Stimulated activated effector memory CD8-positive, alpha-beta T cell treated with anti-CD3 and anti-CD28 coated beads, Interleukin-12 subunit alpha, Interleukin-12 subunit beta, amount 100 ng/mL, for 72 hours (primary cell): ENCODE results near the gene SYNE2.
"Not testable (repeated sequence)": the region's sequence is repeated elsewhere in the genome, so short reads cannot be mapped to it uniquely, and the experiment has no call there.

Source experiments
- ATAC-seq: fragments of 150-1000 bp; cut with Tn5 transposase; 2 replicates; pipeline ENCODE4 v1.10.0; 2021
- DNase-seq, 2 donors: peaks; one replicate each; pipeline ENCODE4 v3.0.0; 2021 to 2022; ENCODE audit warnings: low spot score in 2 of 2
- H3K27ac Mint-ChIP-seq: one replicate; pipeline ENCODE4 v1.8.0; 2022; ENCODE audit warnings: mild to moderate bottlenecking, mixed read lengths
- H3K36me3 Mint-ChIP-seq: one replicate; pipeline ENCODE4 v1.8.0; 2022; ENCODE audit warnings: mild to moderate bottlenecking, mixed read lengths
- H3K4me1 Mint-ChIP-seq: one replicate; pipeline ENCODE4 v1.8.0; 2022; ENCODE audit warnings: mixed read lengths
- H3K4me3 Mint-ChIP-seq: one replicate; pipeline ENCODE4 v1.8.0; 2022; ENCODE audit warnings: mild to moderate bottlenecking, mixed read lengths
- H3K9me3 Mint-ChIP-seq: one replicate; pipeline ENCODE4 v1.8.0; 2022; ENCODE audit warnings: mixed read lengths

SYNE2 gene

GRCh38 chr14:64158608-64159007 is 305.8 kb downstream of the SYNE2 start:
- no peaks in the 10 kb centered on the region for H3K9me3 Mint-ChIP-seq
- H3K36me3 Mint-ChIP-seq, result peaks cover 78% of the 10 kb centered on the region
- no peaks in the 10 kb centered on the region for H3K4me1 Mint-ChIP-seq
- ATAC-seq, result no peak
- no peak for DNase-seq
- peak overlapping the region; percentile 76 for H3K27ac Mint-ChIP-seq
- no peak overlapping the region for H3K4me3 Mint-ChIP-seq

DNA sequence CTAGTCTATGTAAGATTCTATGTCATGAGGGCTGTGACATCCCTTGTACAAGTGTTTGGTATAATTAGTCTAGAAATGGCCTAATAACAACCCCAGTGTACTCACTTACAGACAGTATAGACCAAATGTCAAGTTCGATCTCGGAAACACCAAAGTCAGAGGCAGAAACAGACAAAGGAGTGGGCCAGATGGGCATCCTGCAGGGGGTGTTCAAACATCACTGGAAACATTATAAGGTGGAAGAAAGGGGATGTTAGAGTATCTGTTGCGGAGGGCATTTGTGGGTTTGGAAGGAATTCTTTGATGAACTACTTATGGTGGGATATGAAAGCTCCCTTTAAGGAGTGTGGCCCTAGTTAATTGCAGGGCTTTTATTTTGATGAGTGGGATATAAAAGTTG is 306.8 kb downstream of the SYNE2 start:
- Mint-ChIP-seq H3K36me3 (peaks cover 76% of the 10 kb centered on the region), H3K4me1 (no peaks in the 10 kb centered on the region), H3K27ac (peak overlapping the region; percentile 76), H3K9me3 (no peaks in the 10 kb centered on the region), H3K4me3 (no peak overlapping the region)
- no peak for DNase-seq
- no peak for ATAC-seq

DNA sequence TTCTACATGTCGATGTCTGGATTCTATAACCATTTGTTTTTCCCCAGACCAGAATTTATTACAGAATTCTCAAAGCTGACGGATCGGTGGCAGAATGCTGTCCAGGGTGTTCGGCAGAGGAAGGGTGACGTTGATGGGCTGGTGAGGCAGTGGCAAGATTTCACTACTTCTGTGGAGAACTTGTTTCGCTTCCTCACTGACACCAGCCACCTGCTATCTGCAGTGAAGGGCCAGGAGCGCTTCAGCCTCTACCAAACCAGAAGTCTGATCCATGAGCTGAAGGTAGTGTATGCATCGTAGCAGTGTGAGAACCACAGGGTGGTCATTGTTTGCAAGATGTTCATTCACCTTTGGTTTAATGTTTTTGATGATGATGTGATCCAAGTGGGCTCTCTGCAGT is 317.4 kb downstream of the SYNE2 start:
- no peak for DNase-seq
- Mint-ChIP-seq H3K4me1 (no peaks in the 10 kb centered on the region), H3K9me3 (no peaks in the 10 kb centered on the region), H3K27ac (no peak overlapping the region), H3K36me3 (peaks cover 83% of the 10 kb centered on the region), H3K4me3 (no peak overlapping the region)
- no peak for ATAC-seq

GRCh38 chr14:64174922-64175782 is 322.3 kb downstream of the SYNE2 start:
- Mint-ChIP-seq H3K27ac (peak overlapping the region; percentile 1), H3K4me1 (peaks cover 13% of the 10 kb centered on the region), H3K4me3 (no peak overlapping the region), H3K9me3 (no peaks in the 10 kb centered on the region), H3K36me3 (peaks cover 85% of the 10 kb centered on the region)
- ATAC-seq (peak; percentile 63), DNase-seq (no peak)

DNA sequence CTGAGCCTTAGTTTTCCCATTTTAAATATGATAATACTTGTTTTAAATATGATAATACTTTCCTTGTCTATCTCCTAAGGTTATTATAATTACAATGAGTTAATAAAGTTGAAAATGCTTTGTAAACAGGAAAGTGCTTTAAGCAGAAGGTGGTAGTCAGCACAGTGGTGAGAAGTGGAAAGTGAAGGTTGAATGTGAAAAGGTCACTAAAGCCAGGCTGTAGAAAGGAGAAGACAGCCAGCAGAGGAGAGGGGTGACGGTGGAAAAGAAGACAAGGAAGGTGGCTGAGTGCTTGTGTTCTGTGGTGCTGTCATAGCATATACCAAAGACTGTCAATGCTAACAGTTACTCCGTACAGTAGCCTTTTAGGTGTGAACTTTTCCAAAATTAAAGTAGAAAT is 323.5 kb downstream of the SYNE2 start:
- peaks cover 13% of the 10 kb centered on the region for H3K4me1 Mint-ChIP-seq
- no peaks in the 10 kb centered on the region for H3K9me3 Mint-ChIP-seq
- no peak overlapping the region for H3K4me3 Mint-ChIP-seq
- H3K27ac Mint-ChIP-seq, result peak overlapping the region; percentile 12
- ATAC-seq (peak; percentile 51), DNase-seq (no peak)
- H3K36me3 Mint-ChIP-seq, result peaks cover 85% of the 10 kb centered on the region

DNA sequence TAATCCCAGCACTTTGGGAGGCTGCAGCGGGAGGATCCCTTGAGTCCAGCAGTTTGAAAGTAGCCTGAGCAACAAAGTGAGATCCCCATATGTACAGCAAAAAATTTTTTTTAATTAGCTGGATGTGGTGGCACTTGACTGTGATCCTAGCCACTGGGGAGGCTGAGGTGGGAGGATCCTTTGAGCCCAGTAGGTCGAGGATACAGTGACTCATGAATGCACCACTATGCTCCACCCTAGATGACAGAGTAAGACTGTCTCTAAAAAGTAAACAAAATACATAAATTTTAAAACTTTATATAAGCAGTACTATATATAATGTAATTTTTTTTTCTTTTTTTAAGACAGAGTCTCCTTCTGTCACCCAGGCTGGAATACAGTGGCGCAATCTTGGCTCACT is 326.0 kb downstream of the SYNE2 start:
- ATAC-seq, result peak; percentile 58
- no peak overlapping the region for H3K27ac Mint-ChIP-seq
- H3K4me3 Mint-ChIP-seq, result no peak overlapping the region
- H3K36me3 Mint-ChIP-seq, result peaks cover 75% of the 10 kb centered on the region
- H3K4me1 Mint-ChIP-seq, result peaks cover 13% of the 10 kb centered on the region
- H3K9me3 Mint-ChIP-seq, result no peaks in the 10 kb centered on the region
- no peak for DNase-seq

- not testable (repeated sequence) for H3K4me3 Mint-ChIP-seq, ATAC-seq, H3K27ac Mint-ChIP-seq, DNase-seq, H3K9me3 Mint-ChIP-seq, H3K4me1 Mint-ChIP-seq
- peaks cover 70% of the 10 kb centered on the region for H3K36me3 Mint-ChIP-seq
Observed at GRCh38 chr14:64182908-64183307, 330.1 kb downstream of the SYNE2 start.

GRCh38 chr14:64184103-64184729 is 331.4 kb downstream of the SYNE2 start:
- ATAC-seq (no peak), DNase-seq (no peak)
- peaks cover 69% of the 10 kb centered on the region for H3K36me3 Mint-ChIP-seq
- H3K4me1 Mint-ChIP-seq, result no peaks in the 10 kb centered on the region
- no peak overlapping the region for H3K4me3 Mint-ChIP-seq
- H3K27ac Mint-ChIP-seq, result peak overlapping the region; percentile 74
- no peaks in the 10 kb centered on the region for H3K9me3 Mint-ChIP-seq

- Mint-ChIP-seq H3K4me3 (no peak overlapping the region), H3K9me3 (no peaks in the 10 kb centered on the region), H3K36me3 (peaks cover 67% of the 10 kb centered on the region), H3K4me1 (no peaks in the 10 kb centered on the region), H3K27ac (peak overlapping the region; percentile 74)
- ATAC-seq (peak; percentile 19), DNase-seq (no peak)
Observed at GRCh38 chr14:64185184-64185583, 332.4 kb downstream of the SYNE2 start.

DNA sequence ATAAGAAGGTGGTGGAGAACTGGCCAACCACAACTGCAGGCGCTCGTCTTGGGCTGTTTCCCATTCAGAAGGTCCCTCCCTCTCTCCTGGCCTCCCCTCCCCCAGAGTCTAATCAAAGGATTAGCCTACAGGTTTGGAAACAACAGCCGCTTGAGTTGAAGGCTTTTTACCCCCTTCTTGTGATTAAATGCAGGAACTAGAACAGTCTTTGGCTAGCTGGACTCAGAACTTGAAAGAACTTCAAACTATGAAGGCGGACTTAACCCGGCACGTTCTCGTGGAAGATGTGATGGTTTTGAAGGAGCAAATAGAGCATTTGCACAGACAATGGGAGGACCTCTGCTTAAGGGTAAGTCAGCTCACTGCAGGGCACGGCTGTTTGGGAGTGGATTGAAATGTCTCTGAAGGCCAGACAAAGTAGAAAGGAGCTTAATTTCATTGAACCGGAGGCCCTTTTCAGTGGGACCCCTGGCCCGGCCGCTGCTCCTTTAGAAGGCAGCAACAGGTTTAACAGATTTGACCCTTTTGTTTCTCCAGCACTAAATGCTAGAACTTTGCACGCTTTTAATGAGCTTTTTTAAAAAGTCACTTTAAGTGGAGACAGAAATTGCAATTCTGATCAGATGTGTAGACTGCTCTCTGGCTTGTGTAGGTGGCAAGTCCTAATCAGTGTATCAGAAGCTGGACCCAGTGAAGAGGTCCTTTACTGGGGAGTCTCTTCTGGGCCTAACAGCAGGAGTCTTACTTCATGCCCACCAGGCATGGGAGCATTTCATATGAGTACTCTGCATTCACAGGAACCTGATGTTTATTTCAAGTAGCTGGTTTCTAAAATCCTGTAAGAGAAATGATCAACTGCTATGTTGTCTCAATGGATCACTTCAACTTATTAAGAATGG is 333.7 kb downstream of the SYNE2 start:
- DNase-seq (no peak), ATAC-seq (no peak)
- Mint-ChIP-seq H3K27ac (no peak overlapping the region), H3K4me3 (no peak overlapping the region), H3K9me3 (no peaks in the 10 kb centered on the region), H3K36me3 (peaks cover 64% of the 10 kb centered on the region), H3K4me1 (peaks cover 6% of the 10 kb centered on the region)

DNA sequence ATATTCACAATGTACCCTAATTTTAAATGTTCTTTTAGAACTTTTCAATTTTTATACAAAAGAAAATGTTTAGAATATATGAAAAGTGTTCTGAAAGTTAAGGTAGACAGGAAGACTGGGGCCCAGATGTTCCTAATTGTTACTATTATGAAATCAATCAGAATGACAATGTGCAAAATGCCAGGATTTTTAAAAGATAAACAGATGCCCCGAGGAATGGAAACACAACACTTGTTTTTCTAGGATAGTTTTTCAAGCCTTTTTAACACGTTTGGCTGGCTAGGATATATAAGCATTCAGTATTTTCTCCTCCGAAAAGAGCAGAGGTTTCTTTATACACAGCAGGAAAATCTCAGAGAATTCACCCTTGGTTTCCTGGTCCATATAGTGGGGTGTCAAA is 334.5 kb downstream of the SYNE2 start:
- Mint-ChIP-seq H3K4me3 (no peak overlapping the region), H3K9me3 (no peaks in the 10 kb centered on the region), H3K36me3 (peaks cover 59% of the 10 kb centered on the region), H3K4me1 (peaks cover 6% of the 10 kb centered on the region), H3K27ac (no peak overlapping the region)
- no peak for ATAC-seq
- no peak for DNase-seq

GRCh38 chr14:64190974-64191502 is 338.2 kb downstream of the SYNE2 start:
- ATAC-seq, result peak; percentile 65
- peaks cover 53% of the 10 kb centered on the region for H3K36me3 Mint-ChIP-seq
- peaks cover 25% of the 10 kb centered on the region for H3K4me1 Mint-ChIP-seq

GRCh38 chr14:64191756-64192155 is 339.0 kb downstream of the SYNE2 start:
- ATAC-seq (no peak), DNase-seq (no peak)
- peak overlapping the region; percentile 50 for H3K27ac Mint-ChIP-seq
- H3K4me1 Mint-ChIP-seq, result peaks cover 25% of the 10 kb centered on the region
- H3K4me3 Mint-ChIP-seq, result no peak overlapping the region
- no peaks in the 10 kb centered on the region for H3K9me3 Mint-ChIP-seq
- peaks cover 46% of the 10 kb centered on the region for H3K36me3 Mint-ChIP-seq

More at GRCh38 chr14:64190974-64191502, 338.2 kb downstream of the SYNE2 start:
- Mint-ChIP-seq H3K27ac (peak overlapping the region; percentile 50), H3K4me3 (no peak overlapping the region), H3K9me3 (no peaks in the 10 kb centered on the region)
- no peak for DNase-seq

GRCh38 chr14:64193821-64194220 is 341.0 kb downstream of the SYNE2 start:
- DNase-seq, result no peak
- Mint-ChIP-seq H3K36me3 (peaks cover 43% of the 10 kb centered on the region), H3K4me3 (no peak overlapping the region), H3K9me3 (no peaks in the 10 kb centered on the region), H3K4me1 (peaks cover 30% of the 10 kb centered on the region), H3K27ac (peak overlapping the region; percentile 78)
- no peak for ATAC-seq

- DNase-seq (no peak), ATAC-seq (no peak)
- H3K4me3 Mint-ChIP-seq, result no peak overlapping the region
- H3K27ac Mint-ChIP-seq, result peak overlapping the region; percentile 78
- no peaks in the 10 kb centered on the region for H3K9me3 Mint-ChIP-seq
- peaks cover 41% of the 10 kb centered on the region for H3K36me3 Mint-ChIP-seq
- H3K4me1 Mint-ChIP-seq, result peaks cover 30% of the 10 kb centered on the region
Observed at GRCh38 chr14:64194404-64194803, 341.6 kb downstream of the SYNE2 start.
